ENCODE results near the gene PAWR. TPM values are rescaled to one million over a fixed set of nuclear protein-coding genes. Genes with fewer than 3 reads are reported as not detected.

Gene PAWR
- total RNA-seq, 1 experiment from 2014 or later = 106 TPM

GRCh38 chr12:79563021-79563740 is 127.6 kb downstream of the PAWR start:
- Histone ChIP-seq H3K4me3 (replicated peaks in 1 of 2; ENCODE audit: low read depth in 1 of 2, low read length in 2 of 2) (no peak overlapping the region), H4K20me1 (ENCODE audit: insufficient read depth) (no peaks in the 10 kb centered on the region), H3K9me3 (ENCODE audit: control insufficient read depth in 1 of 2, insufficient read depth in 1 of 2, low read depth in 1 of 2, low read length in 2 of 2) (no peaks in the 10 kb centered on the region), H3K36me3 (ENCODE audit: control insufficient read depth in 1 of 2, insufficient read depth in 2 of 2, low read length in 2 of 2) (no peaks in the 10 kb centered on the region), H3K27me3 (ENCODE audit: insufficient read depth, low read length) (no peaks in the 10 kb centered on the region), H3K9ac (ENCODE audit: low read length) (no peak overlapping the region), H3K4me2 (ENCODE audit: low read length) (no peak overlapping the region), H3K79me2 (ENCODE audit: insufficient read depth, low read length) (no peaks in the 10 kb centered on the region), H2AFZ (ENCODE audit: low read depth, low read length, poor library complexity, severe bottlenecking) (no peak overlapping the region), H3K9me2 (ENCODE audit: insufficient read depth) (no peaks in the 10 kb centered on the region), H3K27ac (ENCODE audit: low read depth, low read length) (no peak overlapping the region), H3K4me1 (ENCODE audit: control insufficient read depth in 1 of 2, insufficient read depth in 2 of 2, low read length in 2 of 2) (no peaks in the 10 kb centered on the region)
- ChIA-PET RAD21 (ENCODE audit: low non-redundant PET in 1 of 2, low total read pairs in 2 of 2, uncharacterized antibody in 2 of 2, unreplicated experiment in 2 of 2) (no interaction called here), POLR2A (no interaction called here), CTCF (no interaction called here)
- no TSS peak for BruUV-seq (replicated peaks)
- intact Hi-C loops (cut with micrococcal nuclease) = no loop called here
- DNase-seq (ENCODE audit: low read depth, low spot score) = no peak
- TF ChIP-seq JUND (IDR thresholded peaks at IDR 0.05) (no peak), EZH2phosphoT487 (IDR thresholded peaks at IDR 0.05; ENCODE audit: borderline replicate concordance) (no peak), ELF1 (IDR thresholded peaks at IDR 0.05; ENCODE audit: borderline replicate concordance, low read depth) (no peak), POLR2A (IDR thresholded peaks at IDR 0.05; ENCODE audit: borderline replicate concordance, extremely low read depth, insufficient read depth, insufficient read length) (no peak)
- no peak for ATAC-seq

GRCh38 chr12:79561401-79562132 is 129.2 kb downstream of the PAWR start:
- TF ChIP-seq ATF3 (IDR thresholded peaks at IDR 0.05) (no peak), RAD21 (IDR thresholded peaks at IDR 0.05; ENCODE audit: low read depth) (no peak), ZFX (IDR thresholded peaks at IDR 0.05) (no peak), JUND (IDR thresholded peaks at IDR 0.05) (no peak), CBX3 (IDR thresholded peaks at IDR 0.05; ENCODE audit: low read depth) (no peak), EZH2 (IDR thresholded peaks at IDR 0.05) (no peak), SIN3A (IDR thresholded peaks at IDR 0.05; ENCODE audit: low read depth) (no peak), CEBPB (IDR thresholded peaks at IDR 0.05; ENCODE audit: low read depth) (no peak), ELF1 (IDR thresholded peaks at IDR 0.05; ENCODE audit: borderline replicate concordance, low read depth) (no peak), TCF7L2 (IDR thresholded peaks at IDR 0.05; ENCODE audit: borderline replicate concordance, extremely low read depth, insufficient read depth, insufficient read length) (no peak), SP1 (IDR thresholded peaks at IDR 0.05; ENCODE audit: low read depth) (no peak)
- Histone ChIP-seq H3K4me1 (ENCODE audit: control insufficient read depth in 1 of 2, insufficient read depth in 2 of 2, low read length in 2 of 2) (no peaks in the 10 kb centered on the region), H3K79me2 (ENCODE audit: insufficient read depth, low read length) (no peaks in the 10 kb centered on the region), H3K9ac (ENCODE audit: low read length) (no peak overlapping the region), H4K20me1 (ENCODE audit: insufficient read depth) (no peaks in the 10 kb centered on the region), H3K9me3 (ENCODE audit: control insufficient read depth in 1 of 2, insufficient read depth in 1 of 2, low read depth in 1 of 2, low read length in 2 of 2) (no peaks in the 10 kb centered on the region), H3K4me2 (ENCODE audit: low read length) (no peak overlapping the region), H3K36me3 (ENCODE audit: control insufficient read depth in 1 of 2, insufficient read depth in 2 of 2, low read length in 2 of 2) (no peaks in the 10 kb centered on the region), H2AFZ (ENCODE audit: low read depth, low read length, poor library complexity, severe bottlenecking) (no peak overlapping the region), H3K4me3 (replicated peaks in 1 of 2; ENCODE audit: low read depth in 1 of 2, low read length in 2 of 2) (no peak overlapping the region), H3K27ac (ENCODE audit: low read depth, low read length) (no peak overlapping the region), H3K9me2 (ENCODE audit: insufficient read depth) (no peaks in the 10 kb centered on the region), H3K27me3 (ENCODE audit: insufficient read depth, low read length) (no peaks in the 10 kb centered on the region)
- intact Hi-C loops (cut with micrococcal nuclease) = no loop called here
- RAD21 ChIA-PET (ENCODE audit: low non-redundant PET in 1 of 2, low total read pairs in 2 of 2, uncharacterized antibody in 2 of 2, unreplicated experiment in 2 of 2) = no interaction called here
- POLR2A ChIA-PET = no interaction called here
- DNase-seq (ENCODE audit: low read depth, low spot score) (no peak), ATAC-seq (no peak)
- BruUV-seq (replicated peaks) = no TSS peak
- CTCF ChIA-PET = no interaction called here
